HCT116 (cell line): ENCODE results near the gene RFPL1. TPM values are rescaled to one million over a fixed set of nuclear protein-coding genes. Genes with fewer than 3 reads are reported as not detected.

Experiments used
- ATAC-seq: fragments of 200-7000 bp; cut with Tn5 transposase; 2 replicates; pipeline ENCODE4 v1.9.1; 2020; ENCODE audit warnings: mild to moderate bottlenecking, moderate library complexity
- BruUV-seq: library from RNA; stranded (reverse); fragments of 400-500 nt; replicated peaks from 2 replicates; lab custom pipeline; 2021; lab: Mats Ljungman, UMichigan
- CTCF ChIA-PET: fragments of 300-600 bp; sonication (Branson Sonifier 250); formaldehyde crosslinking; loops from one replicate; lab custom pipeline; 2021; ENCODE audit warnings: antibody characterized with exemption; lab: Charles Lee
- POLR2A ChIA-PET: fragments of 300-600, 350-600 bp; sonication (Branson Sonifier 250); formaldehyde crosslinking; loops from one replicate; lab custom pipeline; 2021; ENCODE audit warnings: antibody characterized with exemption; lab: Charles Lee
- RAD21 ChIA-PET, 2 experiments: fragments of 300-600 bp; sonication (Branson Sonifier 250); formaldehyde crosslinking; loops; one replicate each; lab custom pipeline; 2023; ENCODE audit warnings: low total read pairs in 2 of 2; ENCODE audit not compliant: uncharacterized antibody in 2 of 2, unreplicated experiment in 2 of 2, low non-redundant PET in 1 of 2; lab: Charles Lee
- DNase-seq: peaks from one replicate; pipeline ENCODE4 v3.0.0-alpha.2; 2010; ENCODE audit warnings: low read depth, low spot score
- H2AFZ ChIP-seq: fragments of 200-600 bp; shearing (Covaris generic), sonication (generic); 2 replicates; pipeline ENCODE4 v1.6.1; 2017; ENCODE audit warnings: low read depth, mixed run types, mixed read lengths, antibody characterized with exemption, low read length; ENCODE audit not compliant: poor library complexity, severe bottlenecking
- H3K27ac ChIP-seq: 2 replicates; pipeline ENCODE4 v1.5.1; 2012; ENCODE audit warnings: low read depth, low read length
- H3K27me3 ChIP-seq: fragments of 200-600 bp; sonication (generic); 2 replicates; pipeline ENCODE4 v1.6.1; 2016; ENCODE audit warnings: mixed run types, low read length, mixed read lengths; ENCODE audit not compliant: insufficient read depth
- H3K36me3 ChIP-seq, 2 experiments: fragments of 200-500 bp in 1 of 2; fragments of 200-600 bp in 1 of 2; sonication (Bioruptor generic) in 1 of 2; sonication (generic) in 1 of 2; 2 replicates each; pipeline versions ENCODE4 v1.5.1 to v1.6.1; 2014 to 2016; ENCODE audit warnings: low read length in 2 of 2, inconsistent platforms in 1 of 2, mixed read lengths in 1 of 2, mixed run types in 1 of 2; ENCODE audit not compliant: insufficient read depth in 2 of 2, control insufficient read depth in 1 of 2
- H3K4me1 ChIP-seq, 2 experiments: fragments of 200-600 bp in 1 of 2; sonication (generic) in 1 of 2; 2 replicates each; pipeline versions ENCODE4 v1.5.1 to v1.6.1; 2012 to 2017; ENCODE audit warnings: low read length in 2 of 2, inconsistent platforms in 1 of 2, mild to moderate bottlenecking in 1 of 2, mixed read lengths in 1 of 2, mixed run types in 1 of 2, moderate library complexity in 1 of 2; ENCODE audit not compliant: insufficient read depth in 2 of 2, control insufficient read depth in 1 of 2
- H3K4me2 ChIP-seq: fragments of 200-600 bp; sonication (generic); 2 replicates; pipeline ENCODE4 v1.6.1; 2017; ENCODE audit warnings: mixed run types, low read length, mixed read lengths
- H3K4me3 ChIP-seq, 2 experiments: fragments of 200-600 bp in 1 of 2; sonication (generic) in 1 of 2; replicated peaks in 1 of 2; 2 replicates each; pipeline ENCODE4 v1.5.1; 2011 to 2016; ENCODE audit warnings: low read length in 2 of 2, control low read depth in 1 of 2, low read depth in 1 of 2, mild to moderate bottlenecking in 1 of 2, mixed read lengths in 1 of 2, mixed run types in 1 of 2
- H3K79me2 ChIP-seq: fragments of 200-600 bp; sonication (generic); 2 replicates; pipeline ENCODE4 v1.6.1; 2017; ENCODE audit warnings: mild to moderate bottlenecking, mixed run types, low read length, moderate library complexity, mixed read lengths; ENCODE audit not compliant: insufficient read depth
- H3K9ac ChIP-seq: fragments of 200-600 bp; sonication (generic); 2 replicates; pipeline ENCODE4 v1.6.1; 2016; ENCODE audit warnings: low read length, mixed read lengths
- H3K9me2 ChIP-seq: fragments of 200-600 bp; sonication (generic), shearing (Covaris generic); 2 replicates; pipeline ENCODE4 v1.6.1; 2017; ENCODE audit warnings: mixed run types, mild to moderate bottlenecking, moderate library complexity; ENCODE audit not compliant: insufficient read depth
- H3K9me3 ChIP-seq, 2 experiments: fragments of 200-500 bp in 1 of 2; fragments of 200-600 bp in 1 of 2; sonication (Bioruptor generic) in 1 of 2; sonication (generic) in 1 of 2; 2 replicates each; pipeline ENCODE4 v1.6.1; 2014 to 2017; ENCODE audit warnings: low read length in 2 of 2, mixed read lengths in 2 of 2, inconsistent platforms in 1 of 2, low read depth in 1 of 2, mild to moderate bottlenecking in 1 of 2, mixed run types in 1 of 2, moderate library complexity in 1 of 2; ENCODE audit not compliant: control insufficient read depth in 1 of 2, insufficient read depth in 1 of 2
- H4K20me1 ChIP-seq: fragments of 200-600 bp; sonication (generic), shearing (Covaris generic); 2 replicates; pipeline ENCODE4 v1.6.1; 2017; ENCODE audit warnings: mixed run types, mild to moderate bottlenecking, moderate library complexity; ENCODE audit not compliant: insufficient read depth
- EZH2phosphoT487 ChIP-seq: fragments of 200-600 bp; IDR thresholded peaks from 2 replicates; pipeline ENCODE4 v1.6.1; 2018; ENCODE audit warnings: antibody characterized with exemption, borderline replicate concordance
- JUND ChIP-seq: IDR thresholded peaks from 2 replicates; pipeline ENCODE4 v1.6.1; 2012
- RAD21 ChIP-seq: IDR thresholded peaks from 2 replicates; pipeline ENCODE4 v1.6.1; 2012; ENCODE audit warnings: low read depth, mild to moderate bottlenecking
- TCF7L2 ChIP-seq: IDR thresholded peaks from 2 replicates; pipeline ENCODE4 v1.7.0; 2011; ENCODE audit warnings: borderline replicate concordance, inconsistent platforms; ENCODE audit not compliant: insufficient read depth, insufficient read length; ENCODE audit errors: extremely low read depth
- intact Hi-C: fragments of 100-400 bp; cut with micrococcal nuclease; formaldehyde crosslinking; loops from 2 replicates; pipeline ENCODE4 v1.10.0; 2022
- total RNA-seq: library from RNA; stranded (reverse); gene quantifications from one replicate; pipeline ENCODE4 v1.2.1, GENCODE V29; 2021; ENCODE audit not compliant: unreplicated experiment
- TF ChIP-seq, protein P1 (sequence below): IDR thresholded peaks from 2 replicates; pipeline ENCODE4 v1.6.1; 2011; ENCODE audit warnings: mild to moderate bottlenecking, low read length, moderate library complexity; ENCODE audit not compliant: insufficient replicate concordance; ENCODE audit errors: extremely low read depth
- TF ChIP-seq, protein P2 (sequence below): IDR thresholded peaks from 2 replicates; pipeline ENCODE4 v1.6.1; 2012

The RFPL1 gene
- total RNA-seq, 1 experiment from 2014 or later, result not detected

DNA sequence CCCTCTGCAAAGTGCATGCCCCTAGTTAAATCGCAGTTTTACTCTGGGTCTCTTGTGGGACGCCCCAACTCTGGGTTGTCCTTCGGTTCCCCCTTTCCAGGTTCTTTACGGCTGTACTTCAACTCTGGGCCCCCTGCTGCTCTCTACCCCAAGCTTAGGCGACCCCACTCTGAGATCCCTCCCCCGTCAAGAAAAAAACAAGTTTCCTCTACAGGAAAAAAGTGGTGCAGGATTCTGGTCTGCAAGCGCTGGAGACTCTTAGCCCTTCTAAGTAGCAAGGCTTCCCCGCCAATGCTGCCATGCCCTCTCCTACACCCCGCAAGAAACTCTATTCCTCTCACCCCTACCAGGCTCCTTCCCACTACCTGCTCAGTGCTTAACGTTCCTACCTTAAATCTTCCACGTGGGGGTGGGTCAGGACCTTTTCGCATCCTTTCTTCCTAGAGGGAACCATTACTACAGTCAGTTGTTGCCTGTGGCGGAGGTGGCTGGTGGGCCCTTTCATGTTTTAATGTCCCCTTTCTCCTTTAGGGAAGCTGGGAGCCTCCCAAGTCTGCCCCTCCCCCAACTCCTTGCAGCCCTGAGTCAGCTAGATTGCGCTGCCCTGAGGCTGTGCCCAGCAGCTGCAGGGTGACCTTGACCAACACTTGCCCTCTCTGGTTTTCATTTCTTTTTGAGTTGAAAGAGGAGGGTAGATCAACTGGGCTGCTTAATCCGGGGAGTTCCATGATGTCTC lies 43.0 kb downstream of the RFPL1 start:
- Histone ChIP-seq H3K9me3 (no peaks in the 10 kb centered on the region), H4K20me1 (no peaks in the 10 kb centered on the region), H3K27ac (no peak overlapping the region), H3K4me3 (no peak overlapping the region), H3K27me3 (no peaks in the 10 kb centered on the region; the same call in 1 of the 2 replicates), H3K4me2 (no peak overlapping the region), H3K9me2 (no peaks in the 10 kb centered on the region), H3K9ac (no peak overlapping the region), H3K79me2 (no peaks in the 10 kb centered on the region), H3K36me3 (no peaks in the 10 kb centered on the region), H2AFZ (no peak overlapping the region), H3K4me1 (peaks cover 0 to 13% of the 10 kb centered on the region in 2 experiments; a peak in 2 of 4 replicates)
- BruUV-seq, result no TSS peak
- ChIA-PET CTCF (interaction anchor here (1.4 to 1.8 kb wide), 2 partner anchors 9 to 11 kb away, joined by 3 to 7 read pairs; no protein-coding TSS in a partner anchor), POLR2A (no interaction called here), RAD21 (no interaction called here)
- DNase-seq (no peak), ATAC-seq (no peak)
- TF ChIP-seq, protein P1, sequence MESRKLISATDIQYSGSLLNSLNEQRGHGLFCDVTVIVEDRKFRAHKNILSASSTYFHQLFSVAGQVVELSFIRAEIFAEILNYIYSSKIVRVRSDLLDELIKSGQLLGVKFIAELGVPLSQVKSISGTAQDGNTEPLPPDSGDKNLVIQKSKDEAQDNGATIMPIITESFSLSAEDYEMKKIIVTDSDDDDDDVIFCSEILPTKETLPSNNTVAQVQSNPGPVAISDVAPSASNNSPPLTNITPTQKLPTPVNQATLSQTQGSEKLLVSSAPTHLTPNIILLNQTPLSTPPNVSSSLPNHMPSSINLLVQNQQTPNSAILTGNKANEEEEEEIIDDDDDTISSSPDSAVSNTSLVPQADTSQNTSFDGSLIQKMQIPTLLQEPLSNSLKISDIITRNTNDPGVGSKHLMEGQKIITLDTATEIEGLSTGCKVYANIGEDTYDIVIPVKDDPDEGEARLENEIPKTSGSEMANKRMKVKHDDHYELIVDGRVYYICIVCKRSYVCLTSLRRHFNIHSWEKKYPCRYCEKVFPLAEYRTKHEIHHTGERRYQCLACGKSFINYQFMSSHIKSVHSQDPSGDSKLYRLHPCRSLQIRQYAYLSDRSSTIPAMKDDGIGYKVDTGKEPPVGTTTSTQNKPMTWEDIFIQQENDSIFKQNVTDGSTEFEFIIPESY, result no peak
- TF ChIP-seq TCF7L2, result peak; percentile 62
- intact Hi-C loops, result no loop called here

- Histone ChIP-seq H3K9me3 (no peaks in the 10 kb centered on the region), H3K79me2 (no peaks in the 10 kb centered on the region), H3K4me2 (no peak overlapping the region), H3K27ac (no peak overlapping the region), H3K4me3 (no peak overlapping the region), H3K9me2 (no peaks in the 10 kb centered on the region), H3K27me3 (no peaks in the 10 kb centered on the region; the same call in 1 of the 2 replicates), H3K9ac (no peak overlapping the region), H2AFZ (no peak overlapping the region), H3K4me1 (peaks cover 0 to 13% of the 10 kb centered on the region in 2 experiments; a peak in 2 of 4 replicates), H4K20me1 (no peaks in the 10 kb centered on the region), H3K36me3 (no peaks in the 10 kb centered on the region)
- TF ChIP-seq JUND (no peak), RAD21 (no peak), EZH2phosphoT487 (no peak)
- TF ChIP-seq, protein P2, sequence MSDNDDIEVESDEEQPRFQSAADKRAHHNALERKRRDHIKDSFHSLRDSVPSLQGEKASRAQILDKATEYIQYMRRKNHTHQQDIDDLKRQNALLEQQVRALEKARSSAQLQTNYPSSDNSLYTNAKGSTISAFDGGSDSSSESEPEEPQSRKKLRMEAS, result no peak
- TF ChIP-seq, protein P1, result no peak
- no TSS peak for BruUV-seq
- no peak for DNase-seq
- intact Hi-C loops, result no loop called here
- no peak for ATAC-seq
- ChIA-PET RAD21 (no interaction called here), CTCF (interaction anchor here (1.4 to 1.8 kb wide), 2 partner anchors 10 to 12 kb away, joined by 3 to 7 read pairs; no protein-coding TSS in a partner anchor), POLR2A (no interaction called here)
Measured at GRCh38 chr22:29482253-29482652, 43.9 kb downstream of the RFPL1 start.
